Thymus (tissue), 11 donors: ENCODE results near the gene BAG5. TPM values are rescaled to one million over a fixed set of nuclear protein-coding genes. Genes with fewer than 3 reads are reported as not detected.

Experiments
- DNase-seq, 9 donors: peaks; one replicate each; pipeline ENCODE4 v3.0.0-alpha.2; 2013; ENCODE audit warnings: low spot score in 9 of 9, low read depth in 6 of 9, missing footprints in 1 of 9
- H3K27ac ChIP-seq, 2 donors: one replicate each; pipeline ENCODE4 v1.5.1; 2013; ENCODE audit warnings: control low read depth in 1 of 2, low read depth in 1 of 2, low read length in 1 of 2, mild to moderate bottlenecking in 1 of 2, moderate library complexity in 1 of 2
- H3K27me3 ChIP-seq, 2 donors: one replicate each; pipeline ENCODE4 v1.5.1; 2013; ENCODE audit warnings: low read length in 1 of 2; ENCODE audit not compliant: control insufficient read depth in 2 of 2, insufficient read depth in 1 of 2
- H3K36me3 ChIP-seq, 2 donors: one replicate each; pipeline ENCODE4 v1.5.1; 2013; ENCODE audit warnings: low read length in 1 of 2, mild to moderate bottlenecking in 1 of 2, moderate library complexity in 1 of 2; ENCODE audit not compliant: control insufficient read depth in 2 of 2, insufficient read depth in 2 of 2
- H3K4me1 ChIP-seq, 2 donors: one replicate each; pipeline ENCODE4 v1.5.1; 2013; ENCODE audit warnings: low read length in 2 of 2; ENCODE audit not compliant: control insufficient read depth in 2 of 2, insufficient read depth in 2 of 2
- H3K4me3 ChIP-seq, 2 donors: one replicate each; pipeline ENCODE4 v1.5.1; 2013; ENCODE audit warnings: low read length in 2 of 2, control low read depth in 1 of 2, mild to moderate bottlenecking in 1 of 2
- H3K9me3 ChIP-seq, 2 donors: one replicate each; pipeline ENCODE4 v1.5.1; 2013; ENCODE audit warnings: low read length in 1 of 2, mild to moderate bottlenecking in 1 of 2; ENCODE audit not compliant: control insufficient read depth in 2 of 2, insufficient read depth in 1 of 2
- WGBS: extraction: QIAGEN DNeasy Blood & Tissue Kit; methylation state at CpG from one replicate; pipeline ENCODE4 v1.1.7; 2013; 5-methylcytosine and 5-hydroxymethylcytosine counted together
- polyA plus RNA-seq: library from polyadenylated mRNA; stranded (reverse); fragments of 200-250 nt; gene quantifications from one replicate; pipeline ENCODE4 v1.2.3, GENCODE V29; 2013
- total RNA-seq: library from RNA; stranded (reverse); fragments of 120-200 nt; gene quantifications from one replicate; pipeline ENCODE4 v1.2.4, GENCODE V29; 2013
- donor health status: healthy.

The BAG5 gene
- total and polyA plus RNA-seq, 2 donors = 12.5 to 17.0 TPM

- no peaks in the 10 kb centered on the region for H3K9me3 ChIP-seq
- no peak overlapping the region for H3K27ac ChIP-seq
- H3K4me3 ChIP-seq = no peak overlapping the region
- H3K4me1 ChIP-seq = peaks cover 0 to 2% of the 10 kb centered on the region in 2 donors
- H3K36me3 ChIP-seq = peaks cover 0 to 12% of the 10 kb centered on the region in 2 donors
- peaks cover 0 to 23% of the 10 kb centered on the region in 2 donors for H3K27me3 ChIP-seq
- DNase-seq = no peak
- WGBS = 76% methylated on average over 28 of the region's 28 CpGs
Measured at GRCh38 chr14:103539056-103539825, 23.2 kb downstream of the BAG5 start.

- no peaks in the 10 kb centered on the region for H3K9me3 ChIP-seq
- H3K27me3 ChIP-seq = peaks cover 0 to 23% of the 10 kb centered on the region in 2 donors
- H3K36me3 ChIP-seq = peaks cover 0 to 13% of the 10 kb centered on the region in 2 donors
- no peak overlapping the region for H3K27ac ChIP-seq
- peaks cover 0 to 2% of the 10 kb centered on the region in 2 donors for H3K4me1 ChIP-seq
- WGBS = 68% methylated on average over 30 of the region's 30 CpGs
- no peak overlapping the region for H3K4me3 ChIP-seq
- DNase-seq = no peak
Measured at GRCh38 chr14:103538291-103539055, 24.0 kb downstream of the BAG5 start.

DNA sequence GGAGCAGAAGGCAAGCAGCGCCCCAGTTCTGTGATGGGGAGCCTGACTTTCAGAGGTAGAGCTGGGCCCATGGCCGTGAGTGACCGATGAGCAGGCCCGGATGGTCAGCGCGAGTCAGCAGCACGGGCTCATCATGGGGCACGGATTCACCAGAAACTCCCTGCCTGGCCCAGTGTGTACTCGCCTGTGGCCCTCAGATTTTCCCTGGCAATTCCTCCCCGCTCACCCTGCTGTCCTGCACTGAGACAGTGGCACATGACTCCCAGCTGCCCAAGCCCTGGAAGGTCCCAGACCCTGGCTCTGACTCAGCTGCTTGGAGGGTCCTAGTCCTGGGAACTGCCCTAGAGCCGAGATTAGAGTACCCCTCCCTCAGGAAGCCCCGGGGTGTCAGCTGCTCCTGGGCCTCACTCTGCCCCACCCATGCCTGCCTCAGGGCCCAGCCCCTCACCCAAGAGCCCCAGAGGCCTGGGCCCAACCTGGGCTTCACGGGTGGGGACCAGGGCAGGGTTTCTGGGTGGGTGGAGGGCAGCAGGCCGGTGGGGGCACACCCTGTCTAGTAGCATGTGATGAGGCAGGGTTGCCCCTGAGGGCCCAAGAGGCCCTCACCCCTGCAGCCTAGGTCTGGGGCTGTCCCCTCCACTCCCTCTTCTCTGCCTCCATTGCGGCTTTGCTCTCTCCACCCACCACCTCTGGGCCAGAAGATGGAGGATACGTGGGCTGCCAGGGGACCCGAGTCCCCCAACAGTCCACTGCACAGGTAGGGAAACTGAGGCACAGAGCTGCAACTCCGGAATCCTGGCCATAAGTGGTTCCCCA, 25.1 kb downstream of the BAG5 start:
- Histone ChIP-seq H3K9me3 (no peaks in the 10 kb centered on the region), H3K27me3 (peaks cover 0 to 21% of the 10 kb centered on the region in 2 donors), H3K4me3 (no peak overlapping the region), H3K36me3 (peaks cover 2 to 20% of the 10 kb centered on the region in 2 donors), H3K4me1 (no peaks in the 10 kb centered on the region), H3K27ac (no peak overlapping the region)
- DNase-seq = no peak
- WGBS = 85% methylated on average over 18 of the region's 18 CpGs

- Histone ChIP-seq H3K4me1 (no peaks in the 10 kb centered on the region), H3K9me3 (no peaks in the 10 kb centered on the region), H3K4me3 (no peak overlapping the region), H3K36me3 (peaks cover 3 to 20% of the 10 kb centered on the region in 2 donors), H3K27ac (no peak overlapping the region), H3K27me3 (peaks cover 0 to 19% of the 10 kb centered on the region in 2 donors)
- DNase-seq = no peak
- 95% methylated on average over 9 of the region's 9 CpGs for WGBS
Measured at GRCh38 chr14:103536693-103537092, 25.8 kb downstream of the BAG5 start.

DNA sequence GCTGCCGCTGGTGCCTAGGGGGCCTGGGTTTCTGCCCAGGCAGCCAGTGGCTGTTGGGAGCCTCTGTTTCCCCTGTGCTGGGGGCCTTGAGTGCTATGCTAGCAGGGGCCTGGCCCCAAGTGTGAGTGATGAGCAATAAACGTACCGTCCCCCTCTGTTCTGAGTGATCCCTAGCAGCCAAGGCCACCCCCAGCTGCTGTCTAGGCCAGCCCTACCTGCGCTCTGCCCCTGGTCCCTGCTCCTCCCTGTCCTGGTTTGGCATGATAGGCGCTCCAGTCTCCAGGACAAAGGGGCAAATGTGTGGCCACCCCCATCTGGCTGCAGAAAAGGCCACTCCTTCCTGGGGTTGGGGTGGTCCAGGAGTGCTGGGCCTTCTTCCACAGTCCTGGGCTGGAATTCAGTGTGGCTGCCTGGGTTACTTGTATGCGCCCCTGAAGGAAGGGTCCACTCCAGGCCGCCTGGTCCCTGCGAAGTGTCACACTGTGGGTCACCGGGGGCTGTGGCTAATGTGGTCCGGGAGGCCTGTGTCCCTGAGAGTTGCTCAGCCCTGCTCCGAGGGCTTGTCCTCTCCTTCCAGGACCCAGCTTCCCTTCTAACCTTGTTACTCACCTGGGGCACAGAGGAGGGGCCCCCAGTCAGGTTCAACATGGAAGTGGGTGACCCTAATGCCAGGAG, 26.4 kb downstream of the BAG5 start:
- Histone ChIP-seq H3K27me3 (peaks cover 0 to 16% of the 10 kb centered on the region in 2 donors), H3K9me3 (no peaks in the 10 kb centered on the region), H3K36me3 (peaks cover 3 to 20% of the 10 kb centered on the region in 2 donors), H3K4me1 (no peaks in the 10 kb centered on the region), H3K4me3 (no peak overlapping the region), H3K27ac (no peak overlapping the region)
- WGBS = 97% methylated on average over 11 of the region's 11 CpGs
- no peak for DNase-seq

DNA sequence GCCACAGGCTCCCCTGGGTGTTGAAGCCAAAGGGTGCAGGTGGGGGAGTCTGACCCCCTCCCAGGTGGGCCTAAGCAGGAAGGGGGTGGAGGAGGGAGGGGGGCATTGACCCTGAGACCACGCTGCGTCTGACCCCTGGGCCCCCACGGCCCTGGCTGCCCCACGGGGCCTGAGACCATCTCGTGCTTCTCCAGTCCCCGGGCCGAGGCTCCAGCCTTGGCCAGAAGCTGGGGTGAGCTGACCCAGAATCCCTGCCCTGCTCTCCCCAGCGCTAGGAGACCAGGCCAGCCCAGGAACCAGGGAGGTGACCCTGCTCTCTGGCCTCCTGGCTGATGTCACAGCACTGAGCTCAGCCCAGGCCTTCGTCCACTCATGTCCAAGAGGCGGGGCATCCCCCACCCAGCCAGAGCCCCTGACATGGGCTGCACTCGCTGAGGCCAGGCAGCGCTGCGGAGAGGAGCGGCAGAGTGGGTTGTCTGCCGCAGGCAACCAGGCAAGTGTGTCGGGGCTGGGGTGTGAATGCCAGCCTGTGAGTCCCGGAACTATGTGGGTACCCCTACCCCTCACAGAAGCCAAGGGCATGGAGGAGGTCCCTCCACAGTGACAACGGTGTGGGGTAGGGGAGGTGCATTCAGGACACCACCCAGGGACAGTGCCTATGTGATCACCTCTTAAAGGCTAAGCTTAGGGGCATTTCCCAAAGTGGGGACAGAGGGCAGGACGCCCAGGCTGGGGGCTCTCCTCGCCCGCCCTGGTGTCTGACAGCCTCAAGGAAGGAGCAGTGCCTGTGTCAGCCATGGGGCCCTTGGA, 27.2 kb downstream of the BAG5 start:
- Histone ChIP-seq H3K4me1 (peaks cover 0 to 2% of the 10 kb centered on the region in 2 donors), H3K9me3 (no peaks in the 10 kb centered on the region), H3K27me3 (peaks cover 0 to 14% of the 10 kb centered on the region in 2 donors), H3K27ac (no peak overlapping the region), H3K4me3 (no peak overlapping the region), H3K36me3 (peaks cover 3 to 20% of the 10 kb centered on the region in 2 donors)
- DNase-seq = no peak
- WGBS = 97% methylated on average over 21 of the region's 21 CpGs

GRCh38 chr14:103534576-103535061, 27.8 kb downstream of the BAG5 start:
- DNase-seq = no peak
- WGBS = 97% methylated on average over 22 of the region's 22 CpGs
- Histone ChIP-seq H3K4me3 (no peak overlapping the region), H3K27me3 (peaks cover 0 to 12% of the 10 kb centered on the region in 2 donors), H3K4me1 (peaks cover 4 to 9% of the 10 kb centered on the region in 2 donors), H3K27ac (no peak overlapping the region), H3K9me3 (no peaks in the 10 kb centered on the region), H3K36me3 (peaks cover 3 to 20% of the 10 kb centered on the region in 2 donors)
